Esophagus muscularis mucosa (tissue), 4 donors: ENCODE data around the gene CFAP57. TPM values are rescaled to one million over a fixed set of nuclear protein-coding genes. Genes with fewer than 3 reads are reported as not detected.

Experiments used
- DNase-seq: peaks from one replicate; pipeline ENCODE4 v3.0.0-alpha.2; 2017; ENCODE audit errors: extremely low spot score
- H3K27ac ChIP-seq, 4 donors: fragments of 200-600 bp; sonication (generic); replicated peaks in 1 of 4; 1 replicate in 3 of 4; 2 replicates in 1 of 4; pipeline ENCODE4 v1.5.1; 2016 to 2019; ENCODE audit warnings: mild to moderate bottlenecking in 1 of 4
- H3K27me3 ChIP-seq, 4 donors: fragments of 200-600 bp; sonication (generic); one replicate each; pipeline versions ENCODE4 v1.5.1 to v1.6.0; 2016 to 2019
- H3K36me3 ChIP-seq, 4 donors: fragments of 200-600 bp; sonication (generic); one replicate each; pipeline ENCODE4 v1.5.1; 2016 to 2019
- H3K4me1 ChIP-seq, 4 donors: fragments of 200-600 bp; sonication (generic); one replicate each; pipeline ENCODE4 v1.5.1; 2016 to 2019
- H3K4me3 ChIP-seq, 4 donors: fragments of 200-600 bp; sonication (generic); 1 replicate in 2 of 4; 2 replicates in 2 of 4; pipeline ENCODE4 v1.5.1; 2016 to 2019; ENCODE audit warnings: mild to moderate bottlenecking in 4 of 4, moderate library complexity in 1 of 4
- H3K9me3 ChIP-seq, 4 donors: fragments of 200-600 bp; sonication (generic); 1 replicate in 3 of 4; 2 replicates in 1 of 4; pipeline ENCODE4 v1.5.1; 2016 to 2019
- EP300 ChIP-seq: sonication (generic); formaldehyde crosslinking; IDR thresholded peaks from one replicate; pipeline ENCODE4 v1.6.1; 2017; ENCODE audit warnings: antibody characterized with exemption
- POLR2A ChIP-seq: fragments of 450-650 bp; IDR thresholded peaks from one replicate; pipeline ENCODE4 v1.6.1; 2017; ENCODE audit warnings: antibody characterized with exemption, moderate library complexity, mild to moderate bottlenecking, low read depth
- POLR2AphosphoS5 ChIP-seq, 2 donors: sonication (generic); formaldehyde crosslinking; IDR thresholded peaks; one replicate each; pipeline ENCODE4 v1.6.1; 2017; ENCODE audit warnings: antibody characterized with exemption in 2 of 2
- WGBS: methylation state at CpG from one replicate; pipeline ENCODE4 v1.1.5; 2018; 5-methylcytosine and 5-hydroxymethylcytosine counted together
- intact Hi-C: fragments of 100-400 bp; cut with DNase I; formaldehyde crosslinking; loops from one replicate; pipeline ENCODE4 v1.15.1; 2023
- total RNA-seq, 4 donors: library from RNA; depleted of rRNA; stranded (reverse); fragments of >200 nt; gene quantifications; one replicate each; pipeline versions ENCODE4 v1.1.0 to v1.2.1, GENCODE V29; 2016
- TF ChIP-seq, protein P1 (sequence below), 3 experiments: fragments of 200-600 bp in 2 of 3; fragments of 450-650 bp in 1 of 3; sonication (generic) in 2 of 3; IDR thresholded peaks; one replicate each; pipeline ENCODE4 v1.5.1; 2017 to 2019; ENCODE audit warnings: antibody characterized with exemption in 3 of 3, mild to moderate bottlenecking in 2 of 3, moderate library complexity in 1 of 3

Gene CFAP57
- total RNA-seq, 4 donors from 2014 or later: not detected

DNA sequence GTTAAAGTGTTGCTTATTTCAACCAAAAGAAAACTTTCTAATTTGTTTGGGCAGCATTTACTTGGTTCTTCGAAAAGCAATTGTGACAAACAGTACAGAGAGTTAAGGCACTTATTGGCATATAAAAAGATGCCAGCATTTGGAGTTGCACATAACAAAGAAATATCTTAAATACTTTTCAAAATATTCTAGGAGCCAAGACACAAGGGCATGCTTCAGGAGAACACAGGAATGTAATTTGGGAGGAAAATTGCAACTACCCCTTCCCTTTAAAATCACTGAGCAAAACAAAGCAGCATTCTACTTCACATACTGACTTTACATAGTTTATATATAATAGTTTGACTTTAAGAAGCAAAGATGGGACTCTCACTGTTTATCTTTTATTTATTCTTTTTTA is 124.1 kb downstream of the CFAP57 start:
- TF ChIP-seq, protein P1, sequence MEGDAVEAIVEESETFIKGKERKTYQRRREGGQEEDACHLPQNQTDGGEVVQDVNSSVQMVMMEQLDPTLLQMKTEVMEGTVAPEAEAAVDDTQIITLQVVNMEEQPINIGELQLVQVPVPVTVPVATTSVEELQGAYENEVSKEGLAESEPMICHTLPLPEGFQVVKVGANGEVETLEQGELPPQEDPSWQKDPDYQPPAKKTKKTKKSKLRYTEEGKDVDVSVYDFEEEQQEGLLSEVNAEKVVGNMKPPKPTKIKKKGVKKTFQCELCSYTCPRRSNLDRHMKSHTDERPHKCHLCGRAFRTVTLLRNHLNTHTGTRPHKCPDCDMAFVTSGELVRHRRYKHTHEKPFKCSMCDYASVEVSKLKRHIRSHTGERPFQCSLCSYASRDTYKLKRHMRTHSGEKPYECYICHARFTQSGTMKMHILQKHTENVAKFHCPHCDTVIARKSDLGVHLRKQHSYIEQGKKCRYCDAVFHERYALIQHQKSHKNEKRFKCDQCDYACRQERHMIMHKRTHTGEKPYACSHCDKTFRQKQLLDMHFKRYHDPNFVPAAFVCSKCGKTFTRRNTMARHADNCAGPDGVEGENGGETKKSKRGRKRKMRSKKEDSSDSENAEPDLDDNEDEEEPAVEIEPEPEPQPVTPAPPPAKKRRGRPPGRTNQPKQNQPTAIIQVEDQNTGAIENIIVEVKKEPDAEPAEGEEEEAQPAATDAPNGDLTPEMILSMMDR (IDR thresholded peaks at IDR 0.05): no peak
- TF ChIP-seq POLR2A (no peak), POLR2AphosphoS5 (IDR thresholded peaks at IDR 0.05) (no peak), EP300 (no peak)
- Histone ChIP-seq H3K4me3 (no peak overlapping the region), H3K27me3 (no peaks in the 10 kb centered on the region), H3K36me3 (no peaks in the 10 kb centered on the region), H3K4me1 (peaks cover 46 to 55% (median 54%) of the 10 kb centered on the region in 4 donors), H3K9me3 (no peaks in the 10 kb centered on the region), H3K27ac (peak overlapping the region; percentile 69 to 84 (median 79))
- no peak for DNase-seq
- 77% methylated on average over 1 of the region's 1 CpG for WGBS
- intact Hi-C loops: no loop called here

DNA sequence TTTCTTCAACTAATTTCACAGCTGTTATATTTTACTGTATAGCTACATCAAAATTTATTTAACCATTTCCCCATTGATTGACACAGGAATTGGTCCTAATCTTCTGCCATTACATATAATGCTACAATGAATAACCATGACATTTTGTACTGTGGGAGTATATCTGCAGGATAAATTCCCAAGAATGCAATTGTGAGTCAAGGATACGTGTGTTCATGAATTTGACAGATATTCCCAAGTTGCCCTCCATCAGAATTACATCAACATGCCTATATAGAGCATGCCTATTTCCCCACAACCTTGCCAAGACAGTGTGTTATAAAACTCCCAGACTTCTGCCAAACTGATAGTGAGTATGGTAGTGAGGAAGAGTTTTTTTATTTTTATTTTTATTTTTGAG is 125.9 kb downstream of the CFAP57 start:
- Histone ChIP-seq H3K4me3 (no peak overlapping the region), H3K27me3 (no peaks in the 10 kb centered on the region), H3K9me3 (no peaks in the 10 kb centered on the region), H3K4me1 (peaks cover 46 to 56% (median 55%) of the 10 kb centered on the region in 4 donors), H3K36me3 (no peaks in the 10 kb centered on the region), H3K27ac (no peak overlapping the region)
- DNase-seq: no peak
- 94% methylated on average over 1 of the region's 1 CpG for WGBS
- intact Hi-C loops: no loop called here
- TF ChIP-seq POLR2AphosphoS5 (IDR thresholded peaks at IDR 0.05) (no peak), EP300 (no peak), POLR2A (no peak)
- TF ChIP-seq, protein P1 (IDR thresholded peaks at IDR 0.05): no peak

DNA sequence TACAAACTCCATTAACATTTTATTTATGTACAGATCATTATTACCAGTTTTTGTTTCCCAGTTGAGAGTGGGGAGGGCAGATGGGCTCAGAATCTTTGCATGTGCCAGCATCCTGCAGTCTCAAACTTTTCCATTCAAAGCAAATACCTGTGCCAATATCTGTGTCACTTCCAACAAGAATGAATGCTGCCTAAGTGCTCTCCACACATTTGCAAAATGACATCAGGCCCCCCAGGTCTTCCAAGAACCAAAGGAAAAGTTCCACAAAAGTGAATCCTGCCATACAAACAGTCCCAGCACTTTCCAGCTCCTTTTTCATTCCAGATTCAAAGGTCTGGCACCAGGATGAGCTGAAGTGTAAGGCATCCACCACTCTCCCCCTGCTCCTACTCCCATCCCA is 127.0 kb downstream of the CFAP57 start:
- intact Hi-C loops: no loop called here
- Histone ChIP-seq H3K4me1 (peaks cover 44 to 54% (median 52%) of the 10 kb centered on the region in 4 donors), H3K4me3 (no peak overlapping the region), H3K27ac (peak overlapping the region; percentile 45 to 59 (median 56)), H3K9me3 (no peaks in the 10 kb centered on the region), H3K27me3 (no peaks in the 10 kb centered on the region), H3K36me3 (no peaks in the 10 kb centered on the region)
- TF ChIP-seq, protein P1 (IDR thresholded peaks at IDR 0.05): no peak
- TF ChIP-seq EP300 (no peak), POLR2AphosphoS5 (IDR thresholded peaks at IDR 0.05) (no peak), POLR2A (no peak)
- no peak for DNase-seq

DNA sequence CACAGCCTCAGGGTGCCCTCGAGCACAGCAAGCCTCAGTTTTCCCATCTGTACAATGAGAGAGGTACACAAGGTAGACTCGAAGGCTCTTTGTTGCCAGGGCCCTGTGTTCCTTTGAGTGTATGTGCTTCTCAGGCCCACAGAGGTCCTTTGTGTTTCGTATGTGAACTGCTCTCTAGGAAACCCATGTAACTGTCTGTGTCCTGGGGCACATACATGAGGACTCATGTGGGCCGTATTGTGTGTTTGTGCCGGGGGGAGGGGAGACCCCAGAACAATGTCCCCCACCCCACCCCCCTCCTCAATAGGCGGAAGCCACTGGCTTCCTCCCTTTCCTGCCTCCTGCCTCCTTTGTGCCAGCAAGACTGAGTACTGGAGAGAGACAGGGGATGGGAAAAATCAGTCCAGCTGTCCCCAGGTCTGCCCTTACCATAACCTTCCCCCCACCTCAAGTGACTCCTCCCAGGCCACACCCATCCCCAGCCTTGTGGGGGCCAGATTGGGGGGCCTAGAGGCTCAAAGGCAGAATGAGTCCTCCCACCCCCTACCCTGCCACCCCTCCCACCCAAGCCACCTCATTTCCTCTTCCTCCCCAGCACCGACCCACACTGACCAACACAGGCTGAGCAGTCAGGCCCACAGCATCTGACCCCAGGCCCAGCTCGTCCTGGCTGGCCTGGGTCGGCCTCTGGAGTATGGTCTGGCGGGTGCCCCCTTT is 128.4 kb downstream of the CFAP57 start, which contains the start of gene TIE1:
Gene TIE1 (plus strand): TSS at position 605 of the 717 bp plus-strand sequence. CDS start 90 bp downstream, at position 695.
- Histone ChIP-seq H3K27me3 (no peaks in the 10 kb centered on the region), H3K36me3 (peaks cover 0 to 2% (median 0%) of the 10 kb centered on the region in 4 donors), H3K9me3 (no peaks in the 10 kb centered on the region), H3K4me1 (peaks cover 39 to 50% (median 45%) of the 10 kb centered on the region in 4 donors), H3K4me3 (peak within 1 kb of the TSS; percentile 29 to 50 (median 40)), H3K27ac (peak within 1 kb of the TSS; percentile 45 to 59 (median 56))
- intact Hi-C loops: no loop called here
- 81% methylated on average over 6 of the region's 10 CpGs for WGBS
- no peak for DNase-seq
- TF ChIP-seq POLR2AphosphoS5 (IDR thresholded peaks at IDR 0.05) (peak; percentile 52 to 77), EP300 (no peak)

DNA sequence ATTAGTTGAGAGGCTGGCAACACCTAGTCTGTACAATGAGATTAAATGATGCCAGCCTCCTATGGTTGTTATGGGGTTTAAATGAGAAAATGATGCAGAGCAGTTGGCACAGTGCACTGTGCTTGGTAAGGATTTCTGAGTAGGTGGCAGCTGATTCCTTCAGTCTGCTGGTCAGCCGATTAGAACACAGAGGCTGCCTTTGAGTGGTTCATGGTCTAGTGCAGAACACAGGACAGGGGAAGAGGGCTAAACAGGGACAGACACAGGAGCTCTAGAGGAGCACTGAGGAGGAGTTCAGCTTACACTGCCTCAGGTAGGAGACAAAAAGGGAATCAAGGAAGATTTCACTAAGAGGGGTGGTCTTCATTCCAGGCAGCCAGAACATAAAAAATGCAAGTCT is 130.1 kb downstream of the CFAP57 start:
- Histone ChIP-seq H3K9me3 (no peaks in the 10 kb centered on the region), H3K4me1 (peaks cover 23 to 34% (median 31%) of the 10 kb centered on the region in 4 donors), H3K36me3 (peaks cover 0 to 19% (median 4%) of the 10 kb centered on the region in 4 donors), H3K27ac (peak overlapping the region in 1 of 4 donors; percentile 59), H3K27me3 (no peaks in the 10 kb centered on the region), H3K4me3 (peak overlapping the region; percentile 29 to 50 (median 40))
- 73% methylated on average over 1 of the region's 1 CpG for WGBS
- no peak for DNase-seq
- intact Hi-C loops: no loop called here
- TF ChIP-seq EP300 (no peak), POLR2A (no peak), POLR2AphosphoS5 (IDR thresholded peaks at IDR 0.05) (no peak)
- TF ChIP-seq, protein P1 (IDR thresholded peaks at IDR 0.05): no peak
